HepG2 (cell line): ENCODE measurements around the gene CCDC142. TPM values are rescaled to one million over a fixed set of nuclear protein-coding genes. Genes with fewer than 3 reads are reported as not detected.

Experiments used
- ARHGAP35 ChIP-seq: sonication (generic); formaldehyde crosslinking; IDR thresholded peaks from 2 replicates; pipeline ENCODE4 v1.9.0; 2022; ENCODE audit warnings: mild to moderate bottlenecking, inconsistent platforms, moderate library complexity, missing genetic modification reagents, borderline replicate concordance
- ATF1 ChIP-seq: IDR thresholded peaks from 2 replicates; pipeline ENCODE4 v1.6.1; 2016; ENCODE audit warnings: mild to moderate bottlenecking, control low read depth
- CHD4 ChIP-seq: fragments of 200-600 bp; sonication (generic); IDR thresholded peaks from 2 replicates; pipeline ENCODE4 v1.7.0; 2017; ENCODE audit warnings: mild to moderate bottlenecking, low read length, borderline replicate concordance
- DMTF1 ChIP-seq: sonication (generic); formaldehyde crosslinking; IDR thresholded peaks from 2 replicates; pipeline ENCODE4 v1.4.0; 2020; ENCODE audit warnings: mild to moderate bottlenecking, missing genetic modification reagents
- FOXK2 ChIP-seq: fragments of 450-650 bp; IDR thresholded peaks from 2 replicates; pipeline ENCODE4 v1.6.1; 2016
- HDAC6 ChIP-seq: fragments of 200-600 bp; sonication (generic); IDR thresholded peaks from 2 replicates; pipeline ENCODE4 v1.7.0; 2017; ENCODE audit warnings: mild to moderate bottlenecking, antibody characterized with exemption, low read length, low read depth
- JDP2 ChIP-seq: sonication (generic); formaldehyde crosslinking; IDR thresholded peaks from 2 replicates; pipeline ENCODE4 v1.8.1; 2022; ENCODE audit warnings: missing genetic modification reagents, borderline replicate concordance
- KDM5A ChIP-seq: fragments of 200-600 bp; sonication (generic); IDR thresholded peaks from 2 replicates; pipeline ENCODE4 v1.7.0; 2018; ENCODE audit warnings: antibody characterized with exemption, mild to moderate bottlenecking, low read length, borderline replicate concordance
- MAFF ChIP-seq: IDR thresholded peaks from 2 replicates; pipeline ENCODE4 v1.6.1; 2011; ENCODE audit warnings: low read depth, low read length, improper control_type of control experiment
- MED13 ChIP-seq: sonication (generic); formaldehyde crosslinking; IDR thresholded peaks from 2 replicates; pipeline ENCODE4 v1.5.0; 2020; ENCODE audit warnings: missing genetic modification reagents
- MIXL1 ChIP-seq: IDR thresholded peaks from 2 replicates; pipeline ENCODE4 v1.6.1; 2016
- MTERF4 ChIP-seq: sonication (generic); formaldehyde crosslinking; IDR thresholded peaks from 2 replicates; pipeline ENCODE4 v1.8.0; 2023; ENCODE audit warnings: mild to moderate bottlenecking, missing genetic modification reagents
- MXI1 ChIP-seq: IDR thresholded peaks from 3 replicates; pipeline ENCODE4 v1.6.1; 2012; ENCODE audit warnings: low read depth, low read length, inconsistent platforms, borderline replicate concordance
- NR3C1 ChIP-seq: sonication (generic); formaldehyde crosslinking; IDR thresholded peaks from 2 replicates; pipeline ENCODE4 v1.4.0; 2020; ENCODE audit warnings: missing genetic modification reagents
- PATZ1 ChIP-seq: sonication (generic); formaldehyde crosslinking; IDR thresholded peaks from 2 replicates; pipeline ENCODE4 v1.4.0; 2020; ENCODE audit warnings: missing genetic modification reagents
- SAP130 ChIP-seq: IDR thresholded peaks from 2 replicates; pipeline ENCODE4 v1.6.1; 2016; ENCODE audit warnings: low read depth
- SP2 ChIP-seq: sonication (generic); formaldehyde crosslinking; IDR thresholded peaks from 2 replicates; pipeline ENCODE4 v1.5.1; 2020; ENCODE audit warnings: mild to moderate bottlenecking, missing genetic modification reagents
- WIZ ChIP-seq: sonication (generic); formaldehyde crosslinking; IDR thresholded peaks from 2 replicates; pipeline ENCODE4 v1.5.1; 2020; ENCODE audit warnings: mild to moderate bottlenecking, missing genetic modification reagents
- ZNF143 ChIP-seq: sonication (generic); formaldehyde crosslinking; IDR thresholded peaks from 2 replicates; pipeline ENCODE4 v1.4.0; 2020; ENCODE audit warnings: missing genetic modification reagents
- ZNF333 ChIP-seq: sonication (generic); formaldehyde crosslinking; IDR thresholded peaks from 2 replicates; pipeline ENCODE4 v1.4.0; 2020; ENCODE audit warnings: mild to moderate bottlenecking, missing genetic modification reagents, borderline replicate concordance
- ZNF468 ChIP-seq: sonication (generic); formaldehyde crosslinking; IDR thresholded peaks from 2 replicates; pipeline ENCODE4 v1.8.0; 2022; ENCODE audit warnings: mild to moderate bottlenecking, moderate library complexity, missing genetic modification reagents
- ZNF530 ChIP-seq: sonication (generic); formaldehyde crosslinking; IDR thresholded peaks from 2 replicates; pipeline ENCODE4 v1.5.0; 2020; ENCODE audit warnings: low read depth, mild to moderate bottlenecking, missing genetic modification reagents
- ZNF839 ChIP-seq: sonication (generic); formaldehyde crosslinking; IDR thresholded peaks from 2 replicates; pipeline ENCODE4 v1.4.0; 2020; ENCODE audit warnings: missing genetic modification reagents, mild to moderate bottlenecking, borderline replicate concordance
- polyA plus RNA-seq, 8 experiments: library from polyadenylated mRNA; depleted of rRNA in 3 of 8; stranded (reverse) in 7 of 8; unstranded in 1 of 8; fragments of >200 nt; fragmentation: Illumina TruSeq in 4 of 8; extraction: Trizol in 4 of 8; gene quantifications; 2 replicates each; pipeline versions ENCODE4 v1.2.1 to v1.2.3, GENCODE V29; 2011 to 2016; ENCODE audit warnings: low read depth in 4 of 8, missing spikeins in 1 of 8, mixed read lengths in 1 of 8; ENCODE audit not compliant: insufficient read depth in 1 of 8
- total RNA-seq, 5 experiments: library from RNA; depleted of rRNA; stranded (reverse); fragments of >200 nt; fragmentation: Illumina TruSeq; extraction: Trizol; gene quantifications; 2 replicates each; pipeline ENCODE4 v1.2.3, GENCODE V29; 2016; ENCODE audit warnings: low read depth in 1 of 5
- TF ChIP-seq, protein P1 (sequence below): sonication (generic); formaldehyde crosslinking; conservative IDR thresholded peaks from 2 replicates; pipeline ENCODE4 v1.4.0; 2020; ENCODE audit warnings: missing genetic modification reagents

Gene CCDC142
- total and polyA plus RNA-seq, 2 of the 13 experiments (the other 11 are each of a cell fraction or from before 2014, with no cell fraction given) = 14.7 to 30.4 TPM

- TF ChIP-seq MXI1 (no peak), JDP2 (CRISPR knock-in tag) (no peak), MED13 (no peak), CHD4 (no peak; the same call in 1 of the 2 replicates), DMTF1 (no peak), ZNF468 (0 out of 2 replicates have a peak, but pooled peaks have one; percentile 47), ZNF530 (CRISPR knock-in tag) (no peak), ATF1 (CRISPR knock-in tag) (no peak), MAFF (no peak), MIXL1 (no peak), HDAC6 (no peak), NR3C1 (CRISPR knock-in tag) (no peak), KDM5A (no peak), ZNF333 (CRISPR knock-in tag) (no peak), ZNF143 (CRISPR knock-in tag) (no peak), MTERF4 (CRISPR knock-in tag) (0 out of 2 replicates have a peak, but pooled peaks have one; percentile 40), PATZ1 (CRISPR knock-in tag) (peak; percentile 98), WIZ (no peak), SP2 (0 out of 2 replicates have a peak, but pooled peaks have one; percentile 20), ZNF839 (CRISPR knock-in tag) (0 out of 2 replicates have a peak, but pooled peaks have one; percentile 36), ARHGAP35 (CRISPR knock-in tag) (peak; percentile 32; the same call in 1 of the 2 replicates), FOXK2 (no peak), SAP130 (peak; percentile 23)
- TF ChIP-seq, protein P1, sequence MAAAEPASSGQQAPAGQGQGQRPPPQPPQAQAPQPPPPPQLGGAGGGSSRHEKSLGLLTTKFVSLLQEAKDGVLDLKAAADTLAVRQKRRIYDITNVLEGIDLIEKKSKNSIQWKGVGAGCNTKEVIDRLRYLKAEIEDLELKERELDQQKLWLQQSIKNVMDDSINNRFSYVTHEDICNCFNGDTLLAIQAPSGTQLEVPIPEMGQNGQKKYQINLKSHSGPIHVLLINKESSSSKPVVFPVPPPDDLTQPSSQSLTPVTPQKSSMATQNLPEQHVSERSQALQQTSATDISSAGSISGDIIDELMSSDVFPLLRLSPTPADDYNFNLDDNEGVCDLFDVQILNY (CRISPR knock-in tag) = no peak
These were observed 30.2 kb upstream of the CCDC142 start (continued) for GRCh38 chr2:74512744-74513604.
